ENCODE data around the gene STARD3NL.
"Not testable (repeated sequence)": the region's sequence is repeated elsewhere in the genome, so short reads cannot be mapped to it uniquely, and the experiment has no call there.

Gene STARD3NL

GRCh38 chr7:38257350-38257677, 79.3 kb downstream of the STARD3NL start:
- H3K4me3 ChIP-seq (ENCODE audit: low read depth, low read length): no peak overlapping the region
- no peak for DNase-seq (ENCODE audit: low read depth)

DNA sequence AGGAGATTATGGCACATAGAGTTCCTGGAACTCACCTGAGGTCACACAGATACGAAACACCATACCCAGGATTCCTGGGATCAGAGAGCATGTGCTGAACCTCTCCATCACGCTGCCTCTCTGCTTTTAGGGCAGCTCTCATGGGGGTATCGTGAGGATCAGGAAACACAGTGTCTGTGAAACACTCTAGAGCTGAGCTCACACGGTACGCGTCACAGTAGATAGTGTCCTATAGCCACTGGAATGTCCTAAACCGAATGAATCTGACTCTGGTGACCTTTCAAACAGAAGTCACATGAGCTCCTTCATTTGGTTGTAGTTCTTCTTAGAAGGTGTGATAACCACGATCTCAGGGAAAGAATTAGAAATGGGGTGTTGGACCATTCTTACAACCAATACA, 81.1 kb downstream of the STARD3NL start:
- H3K4me3 ChIP-seq (ENCODE audit: low read depth, low read length); DNase-seq (ENCODE audit: low read depth): not testable (repeated sequence)

GRCh38 chr7:38261601-38262000, 83.6 kb downstream of the STARD3NL start:
- H3K4me3 ChIP-seq (ENCODE audit: low read depth, low read length); DNase-seq (ENCODE audit: low read depth): not testable (repeated sequence)

DNA sequence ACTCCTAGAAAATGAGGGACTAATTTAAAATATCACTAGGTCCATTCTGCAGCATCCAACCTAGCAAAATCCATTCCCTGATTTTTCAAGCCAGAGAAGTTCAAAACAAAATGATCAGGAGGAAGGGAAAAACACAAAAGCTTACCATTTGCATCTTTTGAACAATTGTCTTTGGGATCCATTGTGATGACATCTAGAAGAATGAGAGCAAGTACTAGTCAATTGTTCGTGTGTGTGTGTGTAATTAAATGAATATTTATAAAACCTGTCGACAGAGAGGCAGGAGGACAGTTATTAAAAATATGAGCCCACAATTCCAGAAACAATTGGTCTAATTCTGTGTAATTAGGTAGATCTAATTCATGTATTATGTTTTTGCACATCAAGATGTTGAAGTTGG, 84.0 kb downstream of the STARD3NL start:
- not testable (repeated sequence) for DNase-seq (ENCODE audit: low read depth); H3K4me3 ChIP-seq (ENCODE audit: low read depth, low read length)

GRCh38 chr7:38262545-38262944, 84.5 kb downstream of the STARD3NL start:
- no peak overlapping the region for H3K4me3 ChIP-seq (ENCODE audit: low read depth, low read length)

DNA sequence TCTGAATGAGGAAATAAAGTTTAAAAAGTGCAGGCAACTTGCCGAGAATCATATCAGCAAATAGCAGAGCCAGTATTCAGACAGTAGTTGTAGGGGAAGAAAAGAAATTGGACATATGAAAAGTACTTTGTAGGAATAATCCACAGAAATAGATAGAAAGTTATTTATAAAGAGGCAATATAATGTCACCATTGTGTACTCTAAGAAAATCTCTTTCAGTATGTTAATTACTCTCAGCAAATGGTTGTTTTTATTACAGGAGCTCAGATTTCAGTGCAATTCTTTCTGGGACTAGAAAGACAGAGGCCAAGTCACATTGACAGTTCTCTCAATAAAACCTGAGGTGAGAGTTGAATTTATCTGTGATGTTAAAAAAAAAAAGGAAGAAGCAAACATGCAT, 85.2 kb downstream of the STARD3NL start:
- H3K4me3 ChIP-seq (ENCODE audit: low read depth, low read length); DNase-seq (ENCODE audit: low read depth): not testable (repeated sequence)

More at GRCh38 chr7:38262545-38262944, 84.5 kb downstream of the STARD3NL start:
- no peak for DNase-seq (ENCODE audit: low read depth)

- DNase-seq (ENCODE audit: low read depth); H3K4me3 ChIP-seq (ENCODE audit: low read depth, low read length): not testable (repeated sequence)
These were observed 86.6 kb downstream of the STARD3NL start for GRCh38 chr7:38264602-38265001.

DNA sequence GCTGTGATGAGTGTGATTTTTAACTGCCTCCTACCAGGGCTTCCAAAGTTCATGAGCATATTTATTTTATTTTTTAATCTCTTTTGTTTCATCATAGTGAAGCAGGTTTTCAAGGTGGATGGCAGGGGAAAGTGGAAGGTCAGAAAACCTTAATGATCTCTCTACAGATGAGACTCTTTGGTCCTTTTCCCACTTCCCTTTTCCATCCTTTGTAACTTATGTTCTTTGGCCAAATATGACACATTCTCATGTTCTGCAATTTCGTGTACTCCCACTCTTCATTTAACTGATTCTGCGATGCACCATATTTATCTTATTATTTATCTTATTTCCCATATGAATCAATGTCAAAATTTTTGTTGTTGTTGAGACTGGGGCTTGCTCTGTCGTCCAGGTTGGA, 87.9 kb downstream of the STARD3NL start:
- not testable (repeated sequence) for DNase-seq (ENCODE audit: low read depth); H3K4me3 ChIP-seq (ENCODE audit: low read depth, low read length)

GRCh38 chr7:38269704-38270346, 91.8 kb downstream of the STARD3NL start:
- H3K4me3 ChIP-seq (ENCODE audit: low read depth, low read length); DNase-seq (ENCODE audit: low read depth): not testable (repeated sequence)

DNA sequence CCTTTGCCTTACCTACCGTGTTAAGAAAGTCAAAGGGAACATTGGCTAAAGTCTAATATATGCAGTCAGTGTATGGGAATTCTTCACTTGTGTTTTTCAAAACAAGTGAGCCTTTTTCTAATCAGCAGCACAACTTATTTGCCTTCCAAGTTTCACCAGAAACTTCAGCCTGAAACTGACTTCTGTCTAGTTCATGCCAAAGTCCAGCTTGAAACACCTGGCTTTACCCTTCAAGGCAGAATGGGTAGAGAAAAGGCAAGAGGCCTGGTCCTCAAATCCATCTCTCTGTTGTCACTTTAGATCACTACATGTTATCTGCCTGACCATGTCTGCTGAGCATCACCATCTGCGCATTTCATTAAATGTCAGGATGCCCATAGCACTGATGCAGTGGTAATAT, 92.4 kb downstream of the STARD3NL start:
- H3K4me3 ChIP-seq (ENCODE audit: low read depth, low read length); DNase-seq (ENCODE audit: low read depth): not testable (repeated sequence)

DNA sequence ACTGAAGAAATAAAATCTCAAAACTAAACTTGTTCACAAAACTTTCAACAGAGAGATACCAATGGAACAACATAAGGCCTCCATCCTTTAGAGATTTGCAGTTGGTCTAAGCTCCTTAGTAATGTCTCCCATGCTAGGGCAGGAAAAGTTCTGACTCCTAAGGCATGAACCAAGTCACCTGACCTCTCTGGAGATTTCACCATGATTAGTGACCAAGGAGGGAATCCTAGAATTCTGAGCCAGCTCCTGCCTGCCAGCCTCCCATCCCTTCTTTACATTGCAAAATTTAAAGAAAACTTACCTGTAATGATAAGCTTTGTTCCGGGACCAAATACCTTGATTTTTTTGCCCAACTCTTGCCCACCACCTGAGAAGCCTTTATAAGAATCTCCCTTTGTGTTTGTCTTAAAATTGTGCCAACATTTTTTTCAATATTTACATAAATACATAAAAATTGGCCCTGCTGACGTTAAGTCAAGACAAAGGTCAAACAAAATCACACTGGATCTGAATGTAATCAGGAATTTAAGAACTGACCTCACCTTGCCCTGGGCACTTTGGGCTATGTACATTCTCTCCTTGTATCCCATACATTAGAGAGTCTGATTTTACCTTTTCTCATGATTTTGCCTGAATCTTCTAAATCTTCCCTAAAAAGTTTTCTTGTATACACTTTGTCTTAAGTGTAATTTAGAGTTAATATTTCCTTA, 95.4 kb downstream of the STARD3NL start, which contains the start of gene TARP:
TSS of gene TARP (minus strand) at position 351 of the 710 bp plus-strand sequence.
- H3K4me3 ChIP-seq (ENCODE audit: low read depth, low read length): no peak within 1 kb of the TSS
- no peak for DNase-seq (ENCODE audit: low read depth)

- no peak overlapping the region for H3K4me3 ChIP-seq (ENCODE audit: low read depth, low read length)
- no peak for DNase-seq (ENCODE audit: low read depth)
These were observed 96.4 kb downstream of the STARD3NL start for GRCh38 chr7:38274486-38274885.

DNA sequence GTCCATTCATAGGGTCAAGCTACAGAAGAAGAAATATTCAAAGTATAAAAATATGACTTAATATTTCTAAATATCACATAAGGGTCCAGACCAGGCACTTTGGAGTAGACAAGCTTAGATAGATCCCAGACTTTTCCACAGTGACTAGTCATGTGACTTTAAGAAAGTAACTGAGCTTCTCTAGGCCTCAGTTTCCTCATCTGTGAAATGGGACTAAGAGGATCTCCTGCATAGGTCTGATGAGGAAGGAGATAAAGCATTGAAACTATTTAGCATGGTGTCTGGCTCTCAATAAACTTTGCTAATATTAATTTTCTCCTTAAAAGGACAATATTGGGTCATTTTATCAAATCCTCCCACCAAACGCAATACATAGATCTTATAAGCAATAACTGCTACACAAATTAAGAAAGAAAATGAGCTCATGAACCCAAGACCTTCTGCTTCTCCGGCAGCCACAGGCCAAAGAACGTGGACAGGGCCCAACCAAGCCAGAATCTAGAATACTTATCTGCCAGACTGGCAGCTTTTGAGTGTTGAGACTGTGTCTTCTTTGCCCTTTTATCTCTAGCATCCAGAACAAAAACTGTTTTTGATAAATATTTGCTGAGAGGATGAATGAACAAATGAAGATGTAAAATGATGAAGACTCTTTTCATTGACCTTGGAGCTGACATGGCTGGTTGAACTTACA, 97.0 kb downstream of the STARD3NL start:
- no peak for DNase-seq (ENCODE audit: low read depth)
- no peak overlapping the region for H3K4me3 ChIP-seq (ENCODE audit: low read depth, low read length)

GRCh38 chr7:38276096-38276877, 98.2 kb downstream of the STARD3NL start:
- no peak overlapping the region for H3K4me3 ChIP-seq (ENCODE audit: low read depth, low read length)
- DNase-seq (ENCODE audit: low read depth): no peak

- DNase-seq (ENCODE audit: low read depth): no peak
- no peak overlapping the region for H3K4me3 ChIP-seq (ENCODE audit: low read depth, low read length)
These were observed 102.0 kb downstream of the STARD3NL start for GRCh38 chr7:38280000-38280399.

Data from skeletal muscle cell (primary cell).